Stimulated activated CD4-positive, alpha-beta T cell treated with anti-CD3 and anti-CD28 coated beads, TNF-alpha, amount 100 ng/mL, for 1 hour (primary cell): Measurements from ENCODE around the gene DNAH12.
"Not testable (repeated sequence)": the region's sequence is repeated elsewhere in the genome, so short reads cannot be mapped to it uniquely, and the experiment has no call there.

Experiments
- DNase-seq, 3 donors: peaks; one replicate each; pipeline ENCODE4 v3.0.0-alpha.2; 2020; ENCODE audit warnings: low read depth in 3 of 3, low spot score in 1 of 3

Gene DNAH12

DNA sequence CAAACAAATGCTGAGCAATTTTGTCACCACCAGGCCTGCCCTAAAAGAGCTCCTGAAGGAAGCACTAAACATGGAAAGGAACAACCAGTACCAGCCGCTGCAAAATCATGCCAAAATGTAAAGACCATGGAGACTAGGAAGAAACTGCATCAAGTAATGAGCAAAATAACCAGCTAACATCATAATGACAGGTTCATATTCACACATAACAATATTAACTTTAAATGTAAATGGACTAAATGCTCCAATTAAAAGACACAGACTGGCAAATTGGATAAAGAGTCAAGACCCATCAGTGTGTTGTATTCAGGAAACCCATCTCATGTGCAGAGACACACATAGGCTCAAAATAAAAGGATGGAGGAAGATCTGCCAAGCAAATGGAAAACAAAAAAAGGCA lies 217.6 kb downstream of the DNAH12 start:
- DNase-seq = not testable (repeated sequence)

DNA sequence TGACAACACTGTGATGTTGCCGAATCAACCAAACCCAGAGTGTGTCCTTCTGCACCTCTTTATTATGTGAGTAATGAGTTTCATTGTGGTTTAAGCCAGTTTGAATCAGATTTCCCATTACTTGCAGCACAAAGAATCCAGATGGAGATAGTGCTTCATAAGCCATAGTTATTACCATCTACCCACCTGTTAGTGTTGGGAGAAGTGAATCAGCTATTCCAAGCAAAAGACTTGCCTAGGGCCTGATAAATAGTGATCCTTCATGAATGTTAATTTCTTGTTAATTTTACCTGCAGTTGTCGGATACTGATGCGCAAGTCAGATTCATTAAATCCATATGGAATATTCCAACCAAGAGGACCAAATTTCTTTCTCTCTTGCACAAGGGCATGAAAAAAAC lies 229.9 kb downstream of the DNAH12 start:
- DNase-seq = no peak

DNA sequence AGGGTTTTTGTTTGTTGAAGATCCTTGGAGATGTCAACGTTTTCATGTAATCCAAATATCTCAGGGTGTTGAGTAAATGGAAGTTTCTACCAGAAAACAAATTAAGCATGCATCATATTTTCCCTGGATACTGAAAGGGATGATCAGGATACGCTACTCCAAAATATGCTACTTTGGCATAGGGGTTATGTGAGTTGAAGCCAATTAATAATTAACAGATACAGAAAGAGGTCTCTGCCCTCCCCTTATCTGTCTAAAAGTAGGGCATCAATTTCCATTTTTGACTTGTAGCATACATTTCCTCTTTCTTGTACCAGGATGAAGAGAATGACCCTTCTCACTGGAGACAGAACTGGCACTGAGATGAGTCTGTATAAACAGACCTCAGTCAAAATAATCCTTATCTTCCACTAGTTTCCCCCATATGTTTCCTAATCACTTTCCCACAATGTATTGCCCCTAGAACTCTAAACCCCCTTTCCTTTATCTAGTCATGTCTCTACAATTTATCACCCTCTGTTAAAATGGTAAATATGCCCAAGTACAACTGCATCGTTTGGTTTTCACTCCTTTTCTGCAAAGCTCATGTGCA lies 234.3 kb downstream of the DNAH12 start:
- no peak for DNase-seq

- not testable (repeated sequence) for DNase-seq
Measured at GRCh38 chr3:57303520-57303919, 240.6 kb downstream of the DNAH12 start.

GRCh38 chr3:57298041-57298440 lies 246.1 kb downstream of the DNAH12 start:
- DNase-seq = no peak

DNA sequence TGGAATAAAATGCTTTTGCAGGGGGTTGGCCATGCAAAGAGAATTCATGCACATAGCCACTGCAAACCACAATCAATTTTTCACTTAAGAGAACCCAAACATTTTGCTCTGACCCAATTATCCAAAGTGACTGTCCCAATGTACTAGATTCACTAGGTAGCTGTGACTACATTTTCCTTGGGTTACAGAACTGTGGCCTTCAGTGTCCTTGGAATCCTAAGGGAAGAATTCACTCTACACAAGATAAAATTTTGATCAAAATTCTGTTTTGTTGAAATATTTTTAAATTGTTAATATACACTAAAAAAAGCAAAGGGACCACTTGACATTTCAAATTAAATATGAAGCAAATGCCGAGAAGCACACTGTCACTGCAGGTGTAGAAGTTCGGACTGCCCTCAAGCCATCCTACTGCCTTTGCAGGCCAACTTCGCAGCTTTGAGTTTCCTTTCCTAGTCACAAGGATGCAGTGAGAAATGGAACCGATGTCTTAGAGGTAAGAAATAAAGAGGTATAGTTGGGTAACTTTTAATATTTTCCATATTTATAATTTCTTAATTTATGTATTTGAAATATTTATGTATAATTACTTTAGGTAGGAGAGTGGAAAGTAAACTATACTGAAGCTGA lies 251.1 kb downstream of the DNAH12 start:
- DNase-seq = no peak

GRCh38 chr3:57292159-57292896 lies 251.8 kb downstream of the DNAH12 start, which contains the start of gene ASB14:
ASB14 (minus strand) TSS chr3:57292685; CDS start chr3:57292033, 652 bp downstream.
- no peak for DNase-seq

GRCh38 chr3:57288403-57288802 lies 255.7 kb downstream of the DNAH12 start:
- no peak for DNase-seq

DNA sequence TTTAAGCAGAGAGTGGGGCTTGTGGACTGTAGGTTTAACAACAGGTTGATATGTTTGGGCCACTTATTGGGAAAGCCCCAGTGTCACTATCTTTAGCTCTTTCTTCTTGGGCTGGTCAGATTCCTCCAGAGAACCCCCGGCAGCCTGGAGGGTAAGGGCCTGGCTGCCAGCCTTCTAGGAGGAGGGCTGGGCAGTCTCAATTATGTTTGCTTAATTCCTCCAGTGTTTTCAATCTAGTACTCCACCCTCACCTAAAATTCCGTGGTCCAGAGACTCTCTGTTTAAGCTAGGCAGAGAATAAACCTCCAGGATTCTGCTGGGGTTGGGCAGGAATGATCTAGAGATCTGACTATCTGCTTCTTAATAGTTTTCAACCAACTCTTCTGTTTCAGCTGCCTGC lies 256.9 kb downstream of the DNAH12 start:
- no peak for DNase-seq

DNA sequence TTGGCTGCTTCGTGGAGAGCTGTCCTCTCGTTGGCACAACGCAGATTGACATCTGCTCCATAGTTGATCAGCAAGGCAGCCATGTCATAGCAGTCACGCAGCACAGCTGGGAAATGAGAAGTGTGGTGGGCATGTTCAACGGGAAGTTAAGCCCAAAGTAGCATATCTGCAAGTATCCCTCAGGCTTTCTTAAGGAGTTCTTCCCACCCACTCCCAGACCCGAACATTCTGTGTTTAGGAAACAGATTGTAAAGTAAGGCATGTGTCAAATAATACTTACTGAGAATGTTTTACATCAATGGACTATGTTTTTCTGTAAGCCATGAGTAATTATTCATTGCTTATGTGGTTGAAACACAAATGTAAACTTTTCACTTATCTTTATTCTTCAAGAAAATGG lies 260.8 kb downstream of the DNAH12 start:
- no peak for DNase-seq

DNA sequence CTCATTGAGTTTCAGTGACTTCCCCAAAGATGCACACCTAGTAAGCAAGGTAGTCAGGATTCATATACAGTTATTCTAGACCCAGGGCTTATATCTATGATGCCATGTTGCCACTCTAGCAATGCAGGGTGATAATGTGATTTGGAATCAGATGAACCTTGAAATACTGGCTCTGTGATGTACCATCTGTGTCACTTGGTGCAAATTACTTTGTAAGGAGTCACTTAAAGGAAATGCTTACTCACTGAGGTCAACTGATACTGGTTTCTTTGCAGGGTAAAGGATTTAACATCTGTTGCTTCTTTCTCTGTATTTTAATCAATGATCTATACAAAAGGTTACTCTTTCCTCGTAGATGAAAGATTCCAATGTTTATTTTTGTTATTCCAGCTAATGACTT lies 262.4 kb downstream of the DNAH12 start:
- no peak for DNase-seq

DNA sequence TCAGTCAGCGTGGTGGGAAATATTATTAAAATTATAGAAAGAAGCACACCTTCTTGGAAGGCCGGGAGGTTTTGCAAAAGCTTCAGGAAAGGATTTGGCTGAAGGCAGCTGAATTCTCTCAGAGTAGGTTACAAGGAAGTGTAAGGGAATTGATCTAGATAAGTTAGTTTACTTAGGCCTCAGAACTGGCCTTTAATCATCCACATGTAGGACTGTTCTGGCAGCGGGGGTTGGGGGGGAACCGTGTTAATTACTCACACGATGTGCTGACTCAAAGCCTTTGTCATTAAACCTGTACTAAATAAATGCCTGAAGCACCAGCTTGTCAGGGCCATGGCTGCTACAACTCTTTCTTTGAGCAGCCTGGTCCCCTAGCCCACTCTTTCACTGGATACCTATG lies 264.5 kb downstream of the DNAH12 start:
- no peak for DNase-seq

GRCh38 chr3:57278237-57278636 lies 265.9 kb downstream of the DNAH12 start:
- DNase-seq = no peak

GRCh38 chr3:57275393-57275792 lies 268.8 kb downstream of the DNAH12 start:
- no peak for DNase-seq

GRCh38 chr3:57274845-57275244 lies 269.3 kb downstream of the DNAH12 start:
- DNase-seq = no peak

DNA sequence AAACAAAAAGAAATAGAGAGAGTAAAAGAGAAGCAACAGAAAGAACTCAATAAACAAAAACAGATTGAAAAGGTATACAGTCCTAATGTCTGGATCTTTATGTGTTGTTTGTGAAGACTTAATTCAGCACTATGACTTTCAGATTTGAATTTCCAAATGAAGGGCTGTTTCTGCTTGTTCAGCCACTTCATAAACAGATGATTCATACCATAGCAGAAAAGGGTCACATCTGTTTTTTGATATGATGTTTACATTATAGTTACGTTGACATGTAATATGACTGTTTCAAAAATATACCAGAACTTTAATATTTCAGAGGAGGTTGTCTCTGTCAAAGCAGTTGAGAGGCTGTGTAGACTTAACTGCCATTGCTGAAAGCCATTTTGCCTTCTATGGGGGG lies 275.7 kb downstream of the DNAH12 start:
- no peak for DNase-seq

- DNase-seq = no peak
Measured at GRCh38 chr3:57261929-57262328, 282.2 kb downstream of the DNAH12 start.

DNA sequence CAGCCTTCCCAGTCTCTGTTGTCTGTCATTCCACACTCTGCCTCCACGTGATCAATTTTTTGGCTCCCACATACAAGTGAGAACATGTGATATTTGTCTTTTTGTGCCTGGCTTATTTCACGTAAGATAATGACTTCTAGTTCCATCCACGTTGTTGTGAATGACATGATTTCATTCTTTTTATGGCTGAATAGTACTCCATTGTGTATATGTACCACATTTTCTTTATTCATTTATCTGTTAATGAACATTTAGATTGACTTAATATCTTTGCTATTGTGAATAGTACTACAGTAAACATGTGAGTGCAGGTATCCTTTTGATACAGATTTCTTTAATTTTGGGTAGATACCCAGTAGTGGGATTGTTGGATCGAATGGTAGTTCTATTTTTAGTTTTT lies 283.0 kb downstream of the DNAH12 start:
- DNase-seq = no peak

GRCh38 chr3:57257678-57258077 lies 286.5 kb downstream of the DNAH12 start:
- DNase-seq = no peak

DNA sequence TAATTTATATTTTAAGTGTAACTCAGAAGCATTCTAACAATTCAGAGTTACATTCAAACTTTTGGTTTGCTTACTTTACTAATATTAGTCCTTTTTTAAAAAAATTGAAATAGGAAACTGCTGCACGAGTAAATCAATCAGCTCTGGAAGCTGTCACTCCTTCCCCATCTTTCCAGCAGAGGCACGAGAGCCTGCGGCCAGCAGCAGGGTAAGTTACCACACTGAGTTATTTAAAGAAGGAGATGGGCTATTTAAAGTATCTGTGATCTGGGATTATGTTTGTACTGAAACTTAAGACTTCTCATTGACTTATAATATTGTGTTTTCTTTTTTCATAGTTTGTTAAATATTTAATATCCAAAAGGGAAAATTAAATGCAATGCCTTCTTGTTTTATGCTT lies 287.3 kb downstream of the DNAH12 start:
- no peak for DNase-seq

DNA sequence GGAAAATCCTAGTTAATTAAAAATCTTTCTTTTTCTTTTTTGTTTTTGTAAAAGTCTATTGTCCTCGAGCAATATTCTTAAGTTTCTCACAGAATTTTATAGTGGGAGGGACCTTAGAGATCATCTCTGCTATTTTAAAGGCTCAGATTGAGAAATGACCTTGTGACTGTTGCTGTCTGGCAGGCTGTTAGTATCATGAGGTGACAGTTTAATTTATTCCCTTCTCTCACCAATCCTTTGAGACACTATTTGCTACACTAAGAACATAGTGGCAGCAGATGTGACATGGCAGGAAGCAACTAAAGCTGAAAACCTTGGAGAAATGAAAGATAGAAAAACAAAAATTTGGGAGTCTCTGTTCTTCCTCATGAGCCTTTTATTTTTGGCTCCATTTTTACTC lies 291.7 kb downstream of the DNAH12 start:
- DNase-seq = no peak

- DNase-seq = no peak
Measured at GRCh38 chr3:57244946-57245345, 299.2 kb downstream of the DNAH12 start.
